GM19193 (cell line): ENCODE data around the gene EXOG.

Experiments
- POLR2A ChIP-seq: IDR thresholded peaks from 4 replicates; pipeline ENCODE4 v1.6.1; 2011; ENCODE audit not compliant: insufficient read depth, insufficient read length; ENCODE audit errors: extremely low read depth

EXOG gene

GRCh38 chr3:38515367-38515766 is 19.2 kb downstream of the EXOG start:
- no peak for TF ChIP-seq POLR2A

GRCh38 chr3:38516669-38517068 is 20.5 kb downstream of the EXOG start:
- TF ChIP-seq POLR2A, result no peak

- no peak for TF ChIP-seq POLR2A
Observed at GRCh38 chr3:38519000-38519399, 22.9 kb downstream of the EXOG start.

GRCh38 chr3:38519651-38520050 is 23.5 kb downstream of the EXOG start:
- no peak for TF ChIP-seq POLR2A

GRCh38 chr3:38521391-38521987 is 25.3 kb downstream of the EXOG start:
- TF ChIP-seq POLR2A, result no peak

- TF ChIP-seq POLR2A, result no peak
Observed at GRCh38 chr3:38522002-38522401, 25.9 kb downstream of the EXOG start.

- no peak for TF ChIP-seq POLR2A
Observed at GRCh38 chr3:38524141-38524739, 28.1 kb downstream of the EXOG start.

- TF ChIP-seq POLR2A, result no peak
Observed at GRCh38 chr3:38526792-38527191, 30.7 kb downstream of the EXOG start.

GRCh38 chr3:38528457-38528856 is 32.3 kb downstream of the EXOG start:
- TF ChIP-seq POLR2A, result no peak

- no peak for TF ChIP-seq POLR2A
Observed at GRCh38 chr3:38532529-38532928, 36.4 kb downstream of the EXOG start.

- TF ChIP-seq POLR2A, result no peak
Observed at GRCh38 chr3:38533285-38533976, 37.3 kb downstream of the EXOG start.

- no peak for TF ChIP-seq POLR2A
Observed at GRCh38 chr3:38534180-38534579, 38.0 kb downstream of the EXOG start.

- TF ChIP-seq POLR2A, result no peak
Observed at GRCh38 chr3:38534604-38535003, 38.5 kb downstream of the EXOG start.

- no peak for TF ChIP-seq POLR2A
Observed at GRCh38 chr3:38536671-38537070, 40.5 kb downstream of the EXOG start.

- TF ChIP-seq POLR2A, result no peak
Observed at GRCh38 chr3:38538773-38539353, 42.7 kb downstream of the EXOG start.

GRCh38 chr3:38541806-38542205 is 45.7 kb downstream of the EXOG start:
- TF ChIP-seq POLR2A, result no peak
